ENCODE results near the gene PI4K2A.

The PI4K2A gene

GRCh38 chr10:97686962-97687784 lies 46.7 kb downstream of the PI4K2A start, which contains the start of gene AVPI1 (continued):
- TF ChIP-seq HIC1 (tag by site-specific recombination; IDR thresholded peaks at IDR 0.05) (peak; percentile 100), ZNF394 (tag by site-specific recombination; IDR thresholded peaks at IDR 0.05; ENCODE audit: borderline replicate concordance) (peak; percentile 55), ZNF747 (tag by site-specific recombination; IDR thresholded peaks at IDR 0.05) (no peak), BCL11B (tag by site-specific recombination; IDR thresholded peaks at IDR 0.05; ENCODE audit: low read depth) (peak; percentile 90), ZNF530 (tag by site-specific recombination; IDR thresholded peaks at IDR 0.05; ENCODE audit: low read depth) (no peak), ZBTB7A (tag by site-specific recombination; IDR thresholded peaks at IDR 0.05; ENCODE audit: low read depth) (0 out of 2 replicates have a peak, but pooled peaks have one; percentile 32), PBX3 (CRISPR knock-in tag; IDR thresholded peaks at IDR 0.05) (no peak; the same call in 1 of the 2 replicates), ZNF138 (tag by site-specific recombination; IDR thresholded peaks at IDR 0.05; ENCODE audit: borderline replicate concordance) (no peak), ZNF701 (tag by site-specific recombination; IDR thresholded peaks at IDR 0.05) (no peak), ZBTB10 (tag by site-specific recombination; IDR thresholded peaks at IDR 0.05) (peak; percentile 66), EGR2 (tag by site-specific recombination; IDR thresholded peaks at IDR 0.05; ENCODE audit: low read depth) (peak; percentile 97), ZNF266 (tag by site-specific recombination; IDR thresholded peaks at IDR 0.05; ENCODE audit: low read depth) (no peak), HOXA7 (CRISPR knock-in tag; IDR thresholded peaks at IDR 0.05; ENCODE audit: borderline replicate concordance) (no peak), ZNF707 (tag by site-specific recombination; IDR thresholded peaks at IDR 0.05) (no peak), ZNF416 (tag by site-specific recombination; IDR thresholded peaks at IDR 0.05) (no peak), ZNF501 (tag by site-specific recombination; IDR thresholded peaks at IDR 0.05) (peak; percentile 87; the same call in 1 of the 2 replicates), ZNF473 (tag by site-specific recombination; IDR thresholded peaks at IDR 0.05) (no peak), ZNF114 (tag by site-specific recombination; IDR thresholded peaks at IDR 0.05) (no peak), REPIN1 (tag by site-specific recombination; IDR thresholded peaks at IDR 0.05; ENCODE audit: low read depth) (0 out of 2 replicates have a peak, but pooled peaks have one; percentile 48), TRIM28 (IDR thresholded peaks at IDR 0.05; ENCODE audit: borderline replicate concordance, low read length) (peak; percentile 83), ZNF2 (tag by site-specific recombination; IDR thresholded peaks at IDR 0.05) (peak; percentile 64), ZNF518A (tag by site-specific recombination; conservative IDR thresholded peaks at IDR 0.05; ENCODE audit: low read depth) (no peak), OVOL3 (tag by site-specific recombination; IDR thresholded peaks at IDR 0.05) (0 out of 2 replicates have a peak, but pooled peaks have one; percentile 56)
- TF ChIP-seq, protein P1, sequence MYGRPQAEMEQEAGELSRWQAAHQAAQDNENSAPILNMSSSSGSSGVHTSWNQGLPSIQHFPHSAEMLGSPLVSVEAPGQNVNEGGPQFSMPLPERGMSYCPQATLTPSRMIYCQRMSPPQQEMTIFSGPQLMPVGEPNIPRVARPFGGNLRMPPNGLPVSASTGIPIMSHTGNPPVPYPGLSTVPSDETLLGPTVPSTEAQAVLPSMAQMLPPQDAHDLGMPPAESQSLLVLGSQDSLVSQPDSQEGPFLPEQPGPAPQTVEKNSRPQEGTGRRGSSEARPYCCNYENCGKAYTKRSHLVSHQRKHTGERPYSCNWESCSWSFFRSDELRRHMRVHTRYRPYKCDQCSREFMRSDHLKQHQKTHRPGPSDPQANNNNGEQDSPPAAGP (tag by site-specific recombination; IDR thresholded peaks at IDR 0.05), result peak; percentile 97
- TF ChIP-seq, protein P2, sequence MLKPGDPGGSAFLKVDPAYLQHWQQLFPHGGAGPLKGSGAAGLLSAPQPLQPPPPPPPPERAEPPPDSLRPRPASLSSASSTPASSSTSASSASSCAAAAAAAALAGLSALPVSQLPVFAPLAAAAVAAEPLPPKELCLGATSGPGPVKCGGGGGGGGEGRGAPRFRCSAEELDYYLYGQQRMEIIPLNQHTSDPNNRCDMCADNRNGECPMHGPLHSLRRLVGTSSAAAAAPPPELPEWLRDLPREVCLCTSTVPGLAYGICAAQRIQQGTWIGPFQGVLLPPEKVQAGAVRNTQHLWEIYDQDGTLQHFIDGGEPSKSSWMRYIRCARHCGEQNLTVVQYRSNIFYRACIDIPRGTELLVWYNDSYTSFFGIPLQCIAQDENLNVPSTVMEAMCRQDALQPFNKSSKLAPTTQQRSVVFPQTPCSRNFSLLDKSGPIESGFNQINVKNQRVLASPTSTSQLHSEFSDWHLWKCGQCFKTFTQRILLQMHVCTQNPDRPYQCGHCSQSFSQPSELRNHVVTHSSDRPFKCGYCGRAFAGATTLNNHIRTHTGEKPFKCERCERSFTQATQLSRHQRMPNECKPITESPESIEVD (tag by site-specific recombination; IDR thresholded peaks at IDR 0.05), result no peak
